ENCODE results near the gene TTLL12.

TTLL12 gene

DNA sequence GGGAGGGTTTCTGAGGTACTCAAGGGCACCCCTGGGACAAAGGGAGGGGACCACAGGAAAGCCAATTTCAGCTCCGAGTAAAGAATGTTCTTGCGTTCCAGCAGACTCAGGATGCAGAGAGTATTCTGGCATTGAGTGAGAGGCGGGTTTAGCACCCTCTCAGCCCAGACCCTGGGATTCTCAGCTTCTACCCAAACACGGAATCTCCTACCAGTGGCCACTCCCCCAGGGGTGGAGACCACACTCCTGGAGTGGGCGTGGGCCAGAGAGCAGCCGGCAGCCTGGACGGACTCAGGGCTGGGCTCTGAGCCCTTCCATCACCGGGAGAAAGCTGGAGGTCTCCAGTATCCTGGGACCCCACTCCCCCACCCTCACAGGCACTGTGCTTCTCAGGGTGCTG lies 26.1 kb upstream of the TTLL12 start:
- DNase-seq = no peak

DNA sequence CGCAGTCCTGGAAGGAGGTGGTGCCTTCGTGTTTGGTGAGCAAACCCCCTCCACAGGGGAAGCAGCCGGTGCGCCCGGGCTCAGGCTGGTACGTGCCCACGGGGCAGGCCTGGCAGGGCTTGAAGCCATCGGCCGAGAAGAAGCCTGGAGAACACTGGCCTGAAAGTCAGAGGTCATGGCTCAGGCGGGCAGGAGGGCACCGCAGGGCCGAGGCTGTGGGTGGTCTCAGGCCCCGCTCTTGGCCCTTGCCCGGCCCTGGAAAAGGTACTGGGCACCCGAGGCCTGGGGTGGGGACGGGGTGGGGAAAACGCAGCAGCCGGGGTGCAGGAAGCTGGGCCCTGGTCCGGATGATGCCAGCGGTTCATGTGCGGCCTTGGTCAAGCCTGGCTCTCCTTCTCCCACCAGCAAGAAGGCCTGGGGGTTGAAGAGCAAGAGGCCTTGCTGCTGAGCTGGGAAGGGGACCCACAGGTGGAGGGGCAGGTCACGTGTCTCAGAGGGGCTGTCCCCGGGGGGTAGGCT lies 25.6 kb upstream of the TTLL12 start:
- DNase-seq = no peak

DNA sequence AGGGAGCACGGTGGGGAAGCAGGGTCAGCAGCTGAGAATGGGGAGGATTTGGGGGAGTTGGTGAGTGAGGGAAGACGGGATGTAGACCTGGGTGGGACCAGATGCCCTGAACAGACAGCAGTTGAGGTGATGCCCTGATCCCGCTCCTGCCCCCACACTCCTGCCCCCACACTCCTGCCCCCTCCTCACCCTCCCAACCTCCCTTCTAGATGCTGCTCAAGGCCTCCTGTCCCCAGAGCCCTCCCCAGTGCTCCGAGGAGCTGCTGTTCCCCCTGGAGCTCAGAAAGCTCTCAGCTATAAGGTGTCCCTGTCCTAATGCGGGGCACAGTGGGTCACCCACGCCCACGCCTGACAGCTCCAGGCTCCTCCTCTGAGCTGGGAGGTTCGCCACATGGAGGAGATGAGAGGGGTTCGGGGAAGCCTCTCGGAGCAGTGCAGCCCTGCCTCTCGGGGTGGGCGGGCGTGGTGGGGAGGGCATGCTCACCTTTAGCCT lies 25.1 kb upstream of the TTLL12 start:
- DNase-seq = no peak

DNA sequence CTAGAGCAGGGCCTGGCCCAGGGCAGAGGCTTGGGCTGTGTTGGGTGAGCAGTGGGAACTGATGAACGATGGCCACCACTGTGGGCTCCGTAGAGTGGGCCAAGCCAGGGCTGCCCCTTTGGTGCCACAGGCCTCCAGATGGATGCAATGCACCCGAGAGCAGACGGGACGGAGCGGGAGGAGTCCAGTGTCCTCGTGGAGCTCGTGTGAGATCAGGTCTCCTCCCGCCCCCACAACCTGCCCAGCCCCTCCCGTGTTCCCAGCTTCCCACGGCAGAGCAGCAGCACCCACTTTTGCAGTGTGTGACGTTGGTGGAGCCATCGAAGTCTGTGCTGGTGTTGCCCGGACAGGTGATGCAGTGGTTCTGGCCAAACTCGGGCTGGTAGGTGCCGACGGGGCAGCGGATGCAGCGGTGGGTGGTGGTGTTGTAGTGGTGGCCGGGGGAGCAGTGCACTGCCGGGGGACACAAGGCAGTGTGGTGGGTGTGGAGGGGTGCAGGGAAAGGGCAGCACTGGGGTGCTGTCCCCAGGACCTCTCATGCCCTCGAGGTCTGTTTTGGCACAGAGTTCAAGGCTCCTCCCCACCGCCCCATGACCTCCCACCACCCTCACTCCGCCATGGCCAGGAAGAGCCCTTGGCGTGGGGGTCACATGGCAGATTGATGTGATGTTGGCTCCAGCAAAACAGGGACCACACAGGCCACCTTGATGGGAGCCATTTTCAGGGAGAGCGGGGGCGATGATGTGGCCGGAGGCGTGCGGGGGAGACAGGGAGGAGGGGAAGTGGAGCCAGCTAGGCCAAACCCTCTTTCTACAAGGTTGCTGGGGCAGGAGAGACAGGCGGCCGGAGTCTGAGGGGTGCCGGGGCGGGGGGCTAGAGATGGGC lies 23.9 kb upstream of the TTLL12 start:
- no peak for DNase-seq

DNA sequence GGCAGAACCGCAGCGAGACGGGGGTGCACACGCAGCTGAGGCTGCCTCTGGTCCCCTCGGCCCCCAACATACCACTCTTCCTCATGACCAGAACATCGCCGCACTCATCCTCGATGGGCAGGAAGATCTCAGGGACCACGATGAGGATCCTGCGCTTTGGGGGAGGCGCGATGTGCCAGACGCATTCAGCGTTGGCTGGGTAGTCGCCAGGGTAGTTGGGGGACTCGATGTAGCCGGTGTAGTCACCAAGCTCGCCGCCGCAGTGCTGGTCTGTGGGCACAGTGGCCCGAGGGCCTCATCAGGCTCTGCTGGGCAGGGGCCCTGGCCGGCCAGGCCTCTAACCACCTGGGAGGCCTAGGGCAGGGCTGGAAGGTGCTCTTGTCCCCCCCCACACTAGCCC lies 23.0 kb upstream of the TTLL12 start:
- no peak for DNase-seq

DNA sequence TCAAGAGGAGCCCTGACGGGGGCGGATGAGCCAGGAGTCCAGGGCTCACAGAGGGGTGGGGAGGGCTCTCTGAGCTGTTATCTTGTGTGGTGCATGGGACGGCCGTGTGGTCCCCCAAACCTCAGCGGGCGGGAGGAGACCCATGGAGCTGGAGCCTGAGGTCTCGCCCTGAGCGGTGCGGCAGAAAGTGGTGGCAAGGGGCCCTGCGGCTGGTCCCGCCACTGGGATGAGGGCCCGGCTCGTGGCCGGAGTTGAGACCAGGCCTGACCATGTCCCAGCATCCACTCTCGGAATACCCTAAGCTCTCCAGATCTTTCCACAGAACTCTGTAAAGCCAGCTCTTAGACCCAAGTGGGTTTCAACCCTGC lies 22.6 kb upstream of the TTLL12 start:
- no peak for DNase-seq

DNA sequence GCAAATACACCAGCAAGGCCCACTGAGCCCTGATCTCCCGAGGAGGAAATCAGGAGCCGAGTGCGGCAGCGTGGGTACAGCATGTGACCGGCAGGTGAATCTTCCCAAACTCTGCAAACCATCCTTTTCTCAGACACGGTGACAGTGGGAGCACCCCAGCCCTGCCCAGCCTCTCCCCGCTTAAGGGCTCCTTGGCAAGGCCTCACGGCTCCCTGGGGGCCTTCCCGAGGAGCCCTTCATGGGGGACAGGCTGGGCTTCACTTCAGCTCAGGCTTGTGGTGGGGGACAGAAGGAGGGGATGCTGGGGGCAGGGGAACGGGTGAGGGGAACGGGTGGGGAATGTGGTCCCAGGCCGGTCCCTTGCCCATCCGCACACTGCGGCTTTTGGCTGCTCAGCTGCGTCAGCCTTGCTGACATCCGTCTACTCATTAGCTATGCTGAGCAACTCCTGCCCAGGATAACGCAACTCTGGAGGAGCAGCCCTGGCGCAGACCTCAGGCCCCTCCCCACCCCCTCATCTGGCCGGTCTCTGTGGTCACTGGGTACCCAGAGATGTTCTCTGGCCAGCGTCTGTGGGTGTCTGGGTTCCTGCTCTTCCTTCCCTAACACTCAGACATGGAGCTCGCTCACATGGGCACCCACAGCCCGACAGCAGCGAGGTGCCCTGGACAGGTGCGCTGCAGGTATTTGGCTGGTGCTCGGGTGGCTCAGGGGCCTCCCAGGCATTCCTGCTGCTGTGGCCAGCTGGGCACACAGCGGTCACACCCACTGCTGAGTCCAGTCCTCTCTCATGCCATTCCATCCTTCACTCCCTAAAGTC lies 22.0 kb upstream of the TTLL12 start:
- no peak for DNase-seq

DNA sequence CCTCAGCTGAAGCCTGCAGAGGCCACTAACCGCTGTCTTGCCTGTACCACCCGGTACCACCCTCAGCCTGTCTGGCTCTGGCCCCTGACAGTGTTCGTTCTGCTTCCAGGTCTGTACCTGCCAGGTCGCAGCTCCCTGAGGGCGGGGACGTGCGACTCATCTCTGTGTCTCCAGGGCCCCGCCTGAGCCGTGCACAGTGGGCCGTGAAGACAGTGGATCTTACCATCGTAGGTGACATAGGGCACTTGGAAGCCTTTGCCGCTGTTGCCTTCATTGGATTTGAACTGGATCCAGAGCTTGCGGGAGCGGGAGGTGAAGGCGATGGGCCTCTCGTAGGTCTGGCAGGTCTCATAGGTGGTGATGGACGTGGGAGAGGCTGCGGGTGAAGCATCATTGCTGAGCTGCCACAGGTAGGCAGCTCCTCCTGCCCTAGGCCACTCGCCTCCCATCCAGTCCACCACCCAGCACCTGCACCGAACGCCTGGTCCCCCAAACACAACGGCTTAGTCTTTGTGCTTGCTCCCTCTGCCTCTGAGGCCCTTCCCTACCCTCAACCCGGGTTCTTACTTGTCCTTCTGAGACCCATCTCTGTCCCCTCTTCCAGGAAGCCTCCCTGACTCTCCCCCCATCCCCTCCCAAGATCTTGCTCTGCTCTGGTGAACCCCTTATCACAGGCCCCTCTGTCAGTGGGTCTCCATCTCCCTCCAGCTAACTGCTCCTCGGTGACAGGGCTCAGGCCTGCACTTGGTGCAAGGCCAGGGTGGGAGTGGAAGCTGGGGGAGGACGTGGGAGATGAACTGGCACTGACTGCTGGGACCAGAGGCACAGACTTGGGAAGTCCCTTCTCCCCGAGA lies 21.1 kb upstream of the TTLL12 start:
- DNase-seq = no peak

DNA sequence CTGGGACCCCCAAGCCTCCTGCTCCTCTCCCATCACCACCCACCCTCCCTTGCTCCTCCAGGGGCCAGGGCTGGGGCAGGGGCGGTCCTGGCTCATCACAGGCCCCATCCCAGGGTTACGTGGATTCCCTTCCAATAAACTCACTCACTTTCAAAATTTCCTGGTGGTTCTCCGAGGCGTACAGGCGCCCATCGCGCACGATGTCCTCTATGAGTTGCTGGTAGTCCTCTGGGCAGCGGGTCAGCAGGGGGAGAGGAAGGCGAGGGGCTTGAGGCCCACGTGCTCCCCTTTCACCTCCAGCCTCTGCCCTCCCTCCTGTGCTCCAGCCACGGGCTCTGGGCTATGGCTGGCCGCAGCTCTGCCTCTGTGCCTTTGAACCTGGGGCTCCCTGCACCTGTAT lies 20.5 kb upstream of the TTLL12 start:
- DNase-seq = no peak

DNA sequence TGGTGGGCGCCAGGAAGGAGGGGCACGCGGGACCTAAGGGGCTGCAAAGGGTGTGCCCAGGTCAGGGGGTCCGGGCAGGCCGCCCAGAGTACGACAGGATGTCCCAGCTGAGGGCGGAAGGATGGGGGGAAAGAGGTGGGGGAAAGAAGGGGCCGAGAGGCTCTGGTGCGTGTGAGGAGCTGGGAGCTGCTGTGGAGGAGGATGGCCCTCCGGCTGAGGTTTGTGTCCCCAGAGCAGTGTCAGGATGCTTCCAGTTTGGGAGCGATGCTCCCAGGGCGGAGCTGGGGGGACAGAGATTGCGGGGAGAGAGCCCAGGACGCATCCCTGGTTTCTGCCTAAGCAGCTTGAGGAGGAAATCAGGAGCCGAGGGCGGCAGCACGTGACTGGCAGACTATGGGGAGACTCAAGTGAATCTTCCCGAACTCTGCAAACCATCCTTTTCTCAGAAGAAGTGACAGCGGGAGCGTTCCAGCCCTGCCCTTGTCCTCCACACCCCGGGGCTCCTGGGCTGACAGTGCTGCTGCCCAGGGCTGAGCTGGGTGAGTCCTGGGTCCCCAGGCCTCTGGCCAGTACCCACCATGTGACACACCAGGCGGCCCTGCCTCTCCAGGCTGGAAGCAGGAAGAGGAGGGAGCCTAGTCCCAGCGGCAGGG lies 19.7 kb upstream of the TTLL12 start:
- DNase-seq = no peak

DNA sequence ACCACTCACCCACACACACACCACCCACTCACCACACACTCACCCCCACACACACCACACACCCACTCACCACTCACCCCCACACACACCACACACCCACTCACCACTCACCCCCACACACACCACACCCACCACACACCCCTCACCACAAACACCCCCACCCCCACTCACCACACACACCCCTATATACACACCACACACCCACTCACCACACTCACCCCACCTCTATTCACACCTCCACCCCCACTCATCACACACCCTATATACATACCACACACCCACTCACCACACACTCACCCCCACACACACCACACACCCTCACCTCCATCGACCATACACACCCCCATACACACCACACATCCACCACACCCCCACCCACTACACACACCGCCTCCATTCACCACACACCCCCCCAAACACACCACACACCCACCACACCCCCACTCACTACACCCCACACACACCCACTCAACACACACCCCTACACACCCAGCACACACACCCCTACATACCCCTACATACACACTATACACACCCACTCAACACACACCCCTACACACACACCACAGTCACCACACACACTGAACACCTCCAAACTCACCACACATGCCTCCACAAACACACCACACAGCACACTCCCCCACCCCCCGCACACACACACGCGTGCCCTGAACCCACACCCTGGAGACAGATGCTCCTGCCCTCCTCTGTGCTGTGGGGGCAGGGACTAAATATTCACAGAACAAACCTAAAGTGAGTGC lies 19.0 kb upstream of the TTLL12 start:
- DNase-seq = no peak

DNA sequence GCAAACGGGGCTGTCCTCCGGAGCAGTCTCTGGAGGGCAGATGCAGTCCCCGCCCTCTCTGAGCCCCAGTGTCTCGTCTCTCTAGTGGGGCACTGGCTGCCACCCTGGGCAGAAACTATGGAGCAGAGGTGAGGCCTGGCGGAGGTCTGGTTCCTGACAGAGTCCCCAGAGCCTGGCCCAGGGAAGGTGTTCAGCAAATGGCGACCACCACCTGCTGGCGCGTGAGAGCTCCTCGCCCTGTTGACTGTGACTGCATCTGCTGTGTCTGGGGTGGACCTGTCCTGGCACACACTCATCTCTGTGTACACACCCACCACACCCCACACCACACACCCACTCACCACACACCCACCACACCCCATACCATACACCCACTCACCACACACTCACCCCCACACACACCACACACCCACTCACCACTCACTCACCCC lies 18.3 kb upstream of the TTLL12 start:
- no peak for DNase-seq

DNA sequence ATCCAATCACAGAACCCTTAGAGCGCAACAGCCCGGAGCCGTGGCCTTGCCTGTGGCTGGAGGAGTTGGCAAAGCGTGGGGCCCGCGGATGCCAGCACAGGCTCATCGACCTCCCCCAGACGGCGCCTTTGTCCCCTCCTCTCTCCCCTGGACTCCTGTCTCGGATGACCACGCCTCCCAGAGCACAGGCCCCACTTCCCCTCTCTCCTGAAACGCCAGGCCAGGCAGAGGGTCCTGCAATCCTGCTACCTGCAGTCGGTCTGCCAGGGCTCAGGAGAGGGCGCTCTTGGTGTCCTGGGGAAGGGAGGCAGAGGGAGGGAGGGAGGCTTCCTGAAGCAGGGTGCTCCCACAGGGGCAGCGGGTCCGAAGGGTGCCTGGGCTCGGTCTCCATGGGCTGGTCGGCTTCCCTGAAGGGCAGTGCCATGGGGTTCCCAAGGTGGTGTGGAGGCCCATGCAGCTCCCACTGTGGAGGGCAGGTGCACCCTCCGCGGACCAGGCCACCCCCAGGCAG lies 16.6 kb upstream of the TTLL12 start:
- DNase-seq = no peak

DNA sequence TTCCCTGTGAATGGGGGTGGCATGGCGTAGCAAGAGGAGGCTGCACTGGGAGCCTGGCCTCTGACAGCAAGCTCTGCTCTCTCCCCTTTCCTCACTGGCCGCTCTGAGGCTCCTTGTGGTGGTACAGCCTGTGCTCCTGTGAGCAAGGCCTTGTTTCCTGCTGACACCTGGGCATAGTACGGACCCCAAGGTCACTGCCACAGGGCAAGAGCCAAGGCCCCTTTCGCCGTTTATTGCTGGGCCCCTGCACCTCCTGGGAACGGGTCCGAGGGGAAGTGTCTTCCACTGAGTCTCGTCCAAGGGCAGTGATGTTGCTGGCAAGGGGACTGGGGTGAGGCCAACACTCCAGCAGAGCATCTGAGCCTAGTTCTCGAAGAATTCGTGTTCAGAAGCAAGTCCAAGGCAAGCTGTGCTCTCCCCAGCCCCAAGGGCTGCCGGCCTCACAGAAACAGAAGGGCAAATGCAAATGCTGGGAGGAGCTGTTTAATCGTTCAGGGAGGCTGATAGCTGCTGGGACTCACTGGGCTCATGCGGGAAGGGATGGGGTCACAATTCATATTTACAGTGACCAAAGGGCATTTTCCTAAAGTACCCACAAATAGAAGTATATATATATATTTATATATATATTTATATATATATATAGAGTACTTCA lies 15.9 kb upstream of the TTLL12 start:
- no peak for DNase-seq

DNA sequence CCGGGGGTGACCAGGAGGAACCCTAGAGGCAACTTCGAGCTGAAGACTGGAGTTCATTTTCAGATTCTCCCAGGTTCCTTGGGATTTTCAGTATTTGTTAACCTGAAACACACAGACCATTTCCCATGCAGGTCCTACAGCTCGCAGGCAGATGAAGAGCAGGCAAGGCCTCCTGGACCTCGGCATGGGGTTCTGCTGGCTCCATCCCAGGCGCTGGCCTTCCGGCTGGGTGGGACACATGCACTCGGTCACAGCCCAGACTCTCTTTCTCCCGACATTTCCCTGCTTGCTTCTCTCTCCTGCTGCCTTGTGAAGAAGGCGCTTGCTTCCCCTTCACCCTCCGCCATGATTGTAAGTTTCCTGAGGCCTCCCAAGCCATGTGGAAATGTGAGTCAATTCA lies 15.4 kb upstream of the TTLL12 start:
- DNase-seq = no peak

DNA sequence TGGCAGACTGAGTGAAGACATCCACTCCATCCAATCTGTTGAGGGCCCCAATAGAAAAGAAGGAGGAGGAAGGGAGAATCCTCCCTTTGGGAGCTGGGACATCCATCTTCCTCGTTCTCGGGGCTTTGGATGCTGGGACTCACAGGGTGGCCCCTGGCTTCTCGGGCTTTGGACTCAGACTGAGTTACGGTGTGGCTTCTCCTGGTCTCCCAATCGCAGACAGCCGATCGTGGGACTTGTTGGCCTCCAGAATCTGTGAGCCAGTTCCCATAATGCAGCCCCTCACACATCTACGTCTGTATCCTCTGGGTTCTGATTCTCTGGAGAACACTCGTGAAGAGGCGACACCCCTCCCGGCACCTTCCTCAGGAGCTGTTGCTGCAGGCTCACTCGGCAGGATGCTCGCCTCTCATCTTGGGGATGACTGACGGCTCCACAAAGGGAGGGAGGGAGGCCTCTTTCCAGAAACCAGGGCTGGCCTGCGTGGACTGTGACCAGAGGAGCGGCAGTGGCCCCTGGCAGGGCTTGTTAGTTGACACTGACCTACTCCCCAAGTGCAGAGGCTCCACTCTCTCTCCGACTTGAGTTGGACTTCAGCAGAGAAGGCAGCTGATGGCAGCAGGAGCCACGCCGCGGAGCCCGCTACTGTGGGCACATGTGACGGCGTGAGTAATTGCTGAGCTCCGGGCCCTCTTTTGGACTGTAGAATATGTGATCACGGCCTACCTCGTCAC lies 14.7 kb upstream of the TTLL12 start:
- no peak for DNase-seq

DNA sequence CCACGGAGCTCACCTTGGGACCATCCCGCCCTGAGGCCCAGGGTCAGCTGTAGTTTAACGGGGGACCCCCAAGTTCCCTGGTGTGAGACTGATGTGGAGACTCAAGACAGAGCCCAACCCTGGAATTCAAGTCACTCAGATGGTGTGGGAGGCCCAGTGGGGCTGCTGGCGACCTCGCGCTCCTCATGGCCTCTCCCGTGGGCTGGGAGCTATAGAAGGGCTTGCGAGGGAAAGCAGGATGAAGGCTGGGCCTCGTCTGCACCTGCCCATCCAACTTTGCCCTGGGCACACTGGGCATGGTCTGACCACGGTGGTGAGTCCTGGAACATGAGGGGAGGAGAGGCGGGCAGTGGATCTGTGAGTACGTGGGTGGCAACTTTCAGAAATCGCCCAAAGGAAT lies 13.6 kb upstream of the TTLL12 start:
- no peak for DNase-seq

DNA sequence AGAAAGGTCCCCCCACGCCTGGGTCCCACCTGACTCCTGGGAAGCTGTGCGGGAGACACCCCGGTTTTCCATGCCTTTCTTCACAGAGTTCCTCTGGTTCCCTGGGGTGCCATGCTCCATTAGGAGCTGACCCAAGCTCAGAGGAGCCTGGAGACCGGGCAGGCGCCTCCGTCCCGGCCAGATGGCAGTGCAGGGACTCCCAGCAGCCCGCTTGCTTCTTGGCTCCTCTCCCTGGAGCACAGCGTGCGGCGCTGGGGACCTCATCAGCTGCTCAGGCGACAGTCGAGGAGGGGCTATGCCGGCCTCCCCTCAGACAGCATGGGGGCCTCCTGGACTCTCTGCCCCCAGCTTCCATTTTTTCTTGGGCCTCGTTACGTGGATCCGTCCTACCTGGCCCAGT lies 13.1 kb upstream of the TTLL12 start:
- DNase-seq = no peak

DNA sequence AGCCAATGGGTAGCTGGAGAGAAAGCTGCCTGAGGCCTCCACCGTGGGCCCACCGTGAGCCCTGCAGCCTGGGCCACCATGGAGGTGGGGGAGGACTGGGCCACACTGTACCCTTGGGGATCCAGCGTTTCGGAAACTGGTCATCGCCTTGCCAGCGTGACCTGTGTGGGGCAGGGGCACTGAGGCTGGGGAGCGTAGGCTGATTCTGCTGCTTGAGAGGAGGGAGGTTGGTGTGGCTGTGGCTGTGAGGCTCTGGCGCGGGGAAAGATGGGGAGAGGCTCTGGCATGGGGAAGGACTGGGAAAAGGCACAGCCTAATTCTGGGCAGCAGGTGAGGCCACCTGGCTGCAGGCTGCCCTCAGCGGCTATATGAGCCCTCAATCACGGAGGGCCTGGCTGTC lies 12.6 kb upstream of the TTLL12 start:
- no peak for DNase-seq

DNA sequence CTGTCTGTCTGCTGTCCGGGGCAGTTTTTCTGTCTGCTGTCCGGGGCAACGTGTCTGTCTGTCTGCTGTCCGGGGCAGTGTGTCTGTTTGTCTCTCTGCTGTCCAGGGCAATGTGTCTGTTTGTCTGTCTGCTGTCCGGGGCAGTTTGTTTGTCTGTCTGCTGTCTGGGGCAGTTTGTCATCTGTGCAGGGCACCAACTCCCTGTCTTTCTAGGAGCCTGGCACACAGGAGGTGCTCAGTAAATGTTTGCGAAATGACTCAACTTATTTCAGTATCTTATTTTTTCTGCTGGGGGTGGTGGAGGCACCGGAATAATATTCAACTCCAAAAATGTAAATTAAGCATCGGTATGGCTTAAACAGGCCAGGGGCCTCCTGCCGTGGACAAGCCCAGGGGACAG lies 12.0 kb upstream of the TTLL12 start:
- DNase-seq = no peak
